ENCODE measurements around the gene CSE1L. TPM values are rescaled to one million over a fixed set of nuclear protein-coding genes. Genes with fewer than 3 reads are reported as not detected.

CSE1L gene
- total RNA-seq, 1 donor from 2014 or later, result 64.1 TPM

DNA sequence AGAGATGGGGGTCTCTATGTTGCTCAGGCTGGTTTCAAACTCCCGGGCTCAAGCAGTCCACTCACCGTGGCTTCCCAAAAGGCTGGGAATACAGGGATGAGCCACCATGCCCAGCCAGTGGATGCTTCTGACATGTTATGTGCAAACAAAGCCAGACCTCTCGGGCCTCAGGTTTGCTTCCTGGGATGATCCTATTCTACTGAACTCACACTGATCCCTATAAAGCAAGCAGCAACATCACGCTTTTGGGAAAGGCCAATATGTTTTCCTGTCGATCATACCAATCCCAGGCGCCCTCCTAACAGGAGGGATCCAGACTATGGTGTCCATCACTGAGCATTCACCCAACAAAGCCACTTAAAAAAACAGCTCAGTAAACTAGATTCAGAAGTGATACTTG is 60.2 kb downstream of the CSE1L start:
- H3K36me3 Mint-ChIP-seq (ENCODE audit: low read depth, unreplicated experiment), result peaks cover 43% of the 10 kb centered on the region
- TF ChIP-seq, protein P1, sequence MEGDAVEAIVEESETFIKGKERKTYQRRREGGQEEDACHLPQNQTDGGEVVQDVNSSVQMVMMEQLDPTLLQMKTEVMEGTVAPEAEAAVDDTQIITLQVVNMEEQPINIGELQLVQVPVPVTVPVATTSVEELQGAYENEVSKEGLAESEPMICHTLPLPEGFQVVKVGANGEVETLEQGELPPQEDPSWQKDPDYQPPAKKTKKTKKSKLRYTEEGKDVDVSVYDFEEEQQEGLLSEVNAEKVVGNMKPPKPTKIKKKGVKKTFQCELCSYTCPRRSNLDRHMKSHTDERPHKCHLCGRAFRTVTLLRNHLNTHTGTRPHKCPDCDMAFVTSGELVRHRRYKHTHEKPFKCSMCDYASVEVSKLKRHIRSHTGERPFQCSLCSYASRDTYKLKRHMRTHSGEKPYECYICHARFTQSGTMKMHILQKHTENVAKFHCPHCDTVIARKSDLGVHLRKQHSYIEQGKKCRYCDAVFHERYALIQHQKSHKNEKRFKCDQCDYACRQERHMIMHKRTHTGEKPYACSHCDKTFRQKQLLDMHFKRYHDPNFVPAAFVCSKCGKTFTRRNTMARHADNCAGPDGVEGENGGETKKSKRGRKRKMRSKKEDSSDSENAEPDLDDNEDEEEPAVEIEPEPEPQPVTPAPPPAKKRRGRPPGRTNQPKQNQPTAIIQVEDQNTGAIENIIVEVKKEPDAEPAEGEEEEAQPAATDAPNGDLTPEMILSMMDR (IDR thresholded peaks at IDR 0.05; ENCODE audit: insufficient read depth, low read depth, low read length), result no peak
- TF ChIP-seq EZH2 (IDR thresholded peaks at IDR 0.05; ENCODE audit: insufficient read depth, low read length), result no peak
- Histone ChIP-seq H3K4me1 (ENCODE audit: insufficient read depth, low read length) (no peaks in the 10 kb centered on the region), H3K27me3 (ENCODE audit: insufficient read depth, low read length) (no peaks in the 10 kb centered on the region), H3K79me2 (ENCODE audit: insufficient read depth, low read length) (peaks cover under 1% of the 10 kb centered on the region), H3K27ac (ENCODE audit: low read depth, low read length) (no peak overlapping the region), H4K20me1 (ENCODE audit: insufficient read depth, low read length) (peaks cover 7% of the 10 kb centered on the region), H3K36me3 (ENCODE audit: insufficient read depth, low read length) (peaks cover 23% of the 10 kb centered on the region), H3K9me3 (ENCODE audit: insufficient read depth, low read depth, low read length) (no peaks in the 10 kb centered on the region), H3K9ac (ENCODE audit: low read length) (no peak overlapping the region), H3K4me2 (ENCODE audit: low read length) (no peak overlapping the region), H3K4me3 (ENCODE audit: insufficient read depth, low read depth, low read length) (no peak overlapping the region), H2AFZ (ENCODE audit: low read depth, low read length) (no peak overlapping the region)
- no peaks in the 10 kb centered on the region for H3K4me1 Mint-ChIP-seq (ENCODE audit: low read depth, unreplicated experiment)
- no peaks in the 10 kb centered on the region for H3K9me3 Mint-ChIP-seq (ENCODE audit: unreplicated experiment)
- H3K27ac Mint-ChIP-seq (ENCODE audit: unreplicated experiment), result no peak overlapping the region
- FAIRE-seq, result no peak
- no peak overlapping the region for H3K4me3 Mint-ChIP-seq (ENCODE audit: unreplicated experiment)
- no peak for DNase-seq (ENCODE audit: low read depth)
- H3K27me3 Mint-ChIP-seq (ENCODE audit: low read depth, unreplicated experiment), result no peaks in the 10 kb centered on the region

DNA sequence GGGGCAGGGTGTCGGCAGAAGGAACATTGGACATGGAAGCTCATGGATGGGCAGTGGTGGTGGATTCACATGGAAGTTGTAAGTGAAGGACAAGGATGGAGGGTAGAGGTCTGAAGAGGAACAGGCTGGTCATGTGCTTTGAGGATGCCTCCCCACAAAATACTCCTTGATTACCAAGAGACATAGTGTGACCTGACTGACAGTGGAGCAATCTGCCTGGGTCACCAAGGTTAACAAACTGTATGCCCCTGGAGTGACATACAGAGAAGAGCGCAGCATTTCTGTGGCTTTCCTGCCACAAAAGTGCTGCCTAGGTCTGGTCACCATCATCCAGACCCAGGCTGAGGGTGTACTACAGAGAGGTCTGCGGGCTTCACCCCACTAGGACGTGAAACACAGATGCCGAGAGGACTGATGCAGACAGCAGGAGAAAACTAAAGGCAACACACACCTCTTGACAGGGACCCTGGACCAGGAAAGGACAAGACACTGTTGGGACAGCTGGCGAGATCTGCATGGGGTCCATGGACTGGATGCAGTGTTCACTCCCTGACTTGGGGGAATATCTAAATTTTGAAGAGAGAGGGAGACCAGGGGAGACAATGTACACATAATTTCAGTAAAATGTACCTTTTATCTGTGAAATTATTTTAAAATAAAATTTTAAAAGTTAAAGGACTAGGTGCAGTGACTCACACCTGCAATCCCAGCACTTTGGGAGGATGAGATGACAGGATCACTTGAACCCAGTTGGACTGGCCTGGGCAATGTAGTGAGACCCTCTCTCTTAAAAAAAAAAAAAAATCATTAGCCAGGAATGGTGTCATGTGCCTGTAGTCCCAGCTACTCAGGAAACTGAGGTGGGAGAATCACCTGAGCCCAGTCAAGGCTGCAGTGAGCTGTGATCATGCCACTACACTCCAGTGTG is 64.9 kb downstream of the CSE1L start:
- Mint-ChIP-seq H3K36me3 (ENCODE audit: low read depth, unreplicated experiment) (peaks cover 29% of the 10 kb centered on the region), H3K27me3 (ENCODE audit: low read depth, unreplicated experiment) (no peaks in the 10 kb centered on the region), H3K4me3 (ENCODE audit: unreplicated experiment) (peak overlapping the region; percentile 37), H3K27ac (ENCODE audit: unreplicated experiment) (no peak overlapping the region), H3K4me1 (ENCODE audit: low read depth, unreplicated experiment) (peaks cover 9% of the 10 kb centered on the region), H3K9me3 (ENCODE audit: unreplicated experiment) (no peaks in the 10 kb centered on the region)
- H3K9ac ChIP-seq (ENCODE audit: low read length), result no peak overlapping the region
- no peaks in the 10 kb centered on the region for H3K9me3 ChIP-seq (ENCODE audit: insufficient read depth, low read depth, low read length)
- no peak overlapping the region for H3K4me2 ChIP-seq (ENCODE audit: low read length)
- H3K36me3 ChIP-seq (ENCODE audit: insufficient read depth, low read length), result peaks cover 19% of the 10 kb centered on the region
- H2AFZ ChIP-seq (ENCODE audit: low read depth, low read length), result no peak overlapping the region
- DNase-seq (ENCODE audit: low read depth) (no peak), FAIRE-seq (no peak)
- peaks cover 4% of the 10 kb centered on the region for H4K20me1 ChIP-seq (ENCODE audit: insufficient read depth, low read length)
- no peak overlapping the region for H3K4me3 ChIP-seq (ENCODE audit: insufficient read depth, low read depth, low read length)
- no peak for TF ChIP-seq EZH2 (IDR thresholded peaks at IDR 0.05; ENCODE audit: insufficient read depth, low read length)
- TF ChIP-seq, protein P1 (IDR thresholded peaks at IDR 0.05; ENCODE audit: insufficient read depth, low read depth, low read length), result no peak
- no peak overlapping the region for H3K27ac ChIP-seq (ENCODE audit: low read depth, low read length)
- H3K79me2 ChIP-seq (ENCODE audit: insufficient read depth, low read length), result no peaks in the 10 kb centered on the region
- H3K27me3 ChIP-seq (ENCODE audit: insufficient read depth, low read length), result no peaks in the 10 kb centered on the region
- H3K4me1 ChIP-seq (ENCODE audit: insufficient read depth, low read length), result peaks cover 12% of the 10 kb centered on the region

All from astrocyte (in vitro differentiated cells and primary cell).